ENCODE data around the gene HTR1A. TPM values are rescaled to one million over a fixed set of nuclear protein-coding genes. Genes with fewer than 3 reads are reported as not detected.

HTR1A gene
- total RNA-seq, 2 experiments from 2014 or later = not detected

DNA sequence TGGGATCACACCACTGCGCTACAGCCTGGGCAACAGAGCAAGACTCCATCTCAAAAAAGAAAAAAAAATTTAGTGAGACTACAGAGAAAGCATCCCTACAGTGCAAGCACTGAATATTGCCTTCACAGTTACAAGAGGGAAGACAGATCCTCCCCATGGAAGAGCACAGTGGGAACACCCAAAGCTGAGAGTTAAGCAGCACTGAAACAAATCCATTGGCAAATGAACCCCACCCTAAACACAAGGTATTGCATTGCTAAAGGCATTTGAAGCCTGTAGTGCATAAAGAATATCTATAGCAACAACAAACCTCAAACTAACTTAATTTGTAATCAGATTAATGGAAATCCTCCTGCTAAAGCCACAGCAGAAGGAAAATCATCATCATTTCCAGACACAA lies 27.1 kb downstream of the HTR1A start:
- H3K4me3 ChIP-seq (ENCODE audit: low read depth, low read length, poor library complexity, severe bottlenecking) = no peak overlapping the region
- no peaks in the 10 kb centered on the region for H3K9me3 ChIP-seq (ENCODE audit: low read length)
- H3K36me3 ChIP-seq (ENCODE audit: insufficient read depth, low read length) = no peaks in the 10 kb centered on the region
- no peaks in the 10 kb centered on the region for H3K79me2 ChIP-seq (ENCODE audit: insufficient read depth, low read depth, low read length)
- CTCF ChIA-PET (ENCODE audit: unreplicated experiment) = no interaction called here
- TF ChIP-seq EZH2phosphoT487 (IDR thresholded peaks at IDR 0.05; ENCODE audit: borderline replicate concordance, low read depth, low read length) = no peak
- TF ChIP-seq, protein P1, sequence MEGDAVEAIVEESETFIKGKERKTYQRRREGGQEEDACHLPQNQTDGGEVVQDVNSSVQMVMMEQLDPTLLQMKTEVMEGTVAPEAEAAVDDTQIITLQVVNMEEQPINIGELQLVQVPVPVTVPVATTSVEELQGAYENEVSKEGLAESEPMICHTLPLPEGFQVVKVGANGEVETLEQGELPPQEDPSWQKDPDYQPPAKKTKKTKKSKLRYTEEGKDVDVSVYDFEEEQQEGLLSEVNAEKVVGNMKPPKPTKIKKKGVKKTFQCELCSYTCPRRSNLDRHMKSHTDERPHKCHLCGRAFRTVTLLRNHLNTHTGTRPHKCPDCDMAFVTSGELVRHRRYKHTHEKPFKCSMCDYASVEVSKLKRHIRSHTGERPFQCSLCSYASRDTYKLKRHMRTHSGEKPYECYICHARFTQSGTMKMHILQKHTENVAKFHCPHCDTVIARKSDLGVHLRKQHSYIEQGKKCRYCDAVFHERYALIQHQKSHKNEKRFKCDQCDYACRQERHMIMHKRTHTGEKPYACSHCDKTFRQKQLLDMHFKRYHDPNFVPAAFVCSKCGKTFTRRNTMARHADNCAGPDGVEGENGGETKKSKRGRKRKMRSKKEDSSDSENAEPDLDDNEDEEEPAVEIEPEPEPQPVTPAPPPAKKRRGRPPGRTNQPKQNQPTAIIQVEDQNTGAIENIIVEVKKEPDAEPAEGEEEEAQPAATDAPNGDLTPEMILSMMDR (conservative IDR thresholded peaks at IDR 0.05; ENCODE audit: low read length) = no peak
- no peak overlapping the region for H3K27ac ChIP-seq (ENCODE audit: low read depth, low read length, poor library complexity, severe bottlenecking)
- no peaks in the 10 kb centered on the region for H3K9me2 ChIP-seq (ENCODE audit: insufficient read depth, low read length)
- no peak for DNase-seq (ENCODE audit: low spot score)
- no peaks in the 10 kb centered on the region for H3K4me1 ChIP-seq (ENCODE audit: insufficient read depth, low read length, poor library complexity, severe bottlenecking)
- POLR2A ChIA-PET = no interaction called here
- no peaks in the 10 kb centered on the region for H4K20me1 ChIP-seq (ENCODE audit: insufficient read depth, low read length)
- H3K4me2 ChIP-seq (ENCODE audit: low read length) = no peak overlapping the region
- BruUV-seq (replicated peaks) = no TSS peak
- intact Hi-C loops (cut with micrococcal nuclease; ENCODE audit: unreplicated experiment) = no loop called here
- no peak overlapping the region for H2AFZ ChIP-seq (ENCODE audit: low read length)

DNA sequence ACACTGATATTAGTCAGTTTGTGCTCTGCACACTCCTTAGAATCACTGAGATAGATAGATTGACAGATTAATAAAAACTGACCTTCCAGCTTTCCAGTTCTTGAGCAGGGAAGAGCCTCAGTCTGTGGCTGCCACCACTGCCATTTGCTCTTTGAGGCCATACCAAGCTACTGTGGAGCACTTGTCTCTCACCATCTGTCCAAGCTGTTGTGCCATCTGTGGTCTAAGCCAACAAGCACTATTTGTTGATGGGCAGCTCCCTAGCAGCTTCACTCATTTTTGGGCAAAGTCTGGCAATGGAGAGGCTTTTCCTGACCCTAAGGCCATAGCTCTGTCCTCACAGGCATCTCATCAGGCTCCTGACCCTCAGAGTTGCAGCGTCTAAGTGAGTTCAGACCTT lies 30.4 kb downstream of the HTR1A start:
- H3K9me3 ChIP-seq (ENCODE audit: low read length) = no peaks in the 10 kb centered on the region
- no peaks in the 10 kb centered on the region for H3K9me2 ChIP-seq (ENCODE audit: insufficient read depth, low read length)
- TF ChIP-seq, protein P1 (conservative IDR thresholded peaks at IDR 0.05; ENCODE audit: low read length) = no peak
- TF ChIP-seq EZH2phosphoT487 (IDR thresholded peaks at IDR 0.05; ENCODE audit: borderline replicate concordance, low read depth, low read length) = no peak
- H3K4me2 ChIP-seq (ENCODE audit: low read length) = no peak overlapping the region
- no peak overlapping the region for H3K27ac ChIP-seq (ENCODE audit: low read depth, low read length, poor library complexity, severe bottlenecking)
- no peak overlapping the region for H2AFZ ChIP-seq (ENCODE audit: low read length)
- H3K4me1 ChIP-seq (ENCODE audit: insufficient read depth, low read length, poor library complexity, severe bottlenecking) = no peaks in the 10 kb centered on the region
- POLR2A ChIA-PET = interaction anchor here (0.6 kb wide), 1 partner anchor 1755 kb away, joined by 3 read pairs; no protein-coding TSS in a partner anchor
- no peaks in the 10 kb centered on the region for H3K36me3 ChIP-seq (ENCODE audit: insufficient read depth, low read length)
- no peaks in the 10 kb centered on the region for H4K20me1 ChIP-seq (ENCODE audit: insufficient read depth, low read length)
- CTCF ChIA-PET (ENCODE audit: unreplicated experiment) = no interaction called here
- no peak for DNase-seq (ENCODE audit: low spot score)
- no peak overlapping the region for H3K4me3 ChIP-seq (ENCODE audit: low read depth, low read length, poor library complexity, severe bottlenecking)
- no TSS peak for BruUV-seq (replicated peaks)
- no peaks in the 10 kb centered on the region for H3K79me2 ChIP-seq (ENCODE audit: insufficient read depth, low read depth, low read length)
- intact Hi-C loops (cut with micrococcal nuclease; ENCODE audit: unreplicated experiment) = no loop called here

DNA sequence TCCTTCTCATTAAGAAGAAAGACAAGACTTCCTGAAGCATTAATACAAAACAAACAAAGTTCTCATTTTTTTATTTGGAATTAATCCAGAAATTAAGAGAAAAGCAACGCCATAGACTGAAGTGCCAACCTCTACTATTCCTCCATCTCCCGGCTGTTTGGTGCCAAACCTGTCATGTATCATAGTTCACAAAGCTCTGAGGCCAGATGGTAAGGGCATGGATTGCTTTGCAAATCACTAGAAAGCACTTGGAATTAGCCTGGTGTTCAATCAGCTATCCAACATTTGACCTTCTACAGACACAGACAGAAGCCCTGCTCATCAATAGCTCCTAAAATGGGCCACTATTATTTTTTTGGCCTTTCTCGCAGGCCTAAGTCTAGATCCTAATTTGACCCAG lies 33.8 kb downstream of the HTR1A start:
- ChIA-PET CTCF (ENCODE audit: unreplicated experiment) (no interaction called here), POLR2A (no interaction called here)
- no peak overlapping the region for H2AFZ ChIP-seq (ENCODE audit: low read length)
- no peaks in the 10 kb centered on the region for H3K9me3 ChIP-seq (ENCODE audit: low read length)
- H3K4me1 ChIP-seq (ENCODE audit: insufficient read depth, low read length, poor library complexity, severe bottlenecking) = no peaks in the 10 kb centered on the region
- no peaks in the 10 kb centered on the region for H3K9me2 ChIP-seq (ENCODE audit: insufficient read depth, low read length)
- H3K4me2 ChIP-seq (ENCODE audit: low read length) = no peak overlapping the region
- BruUV-seq (replicated peaks) = no TSS peak
- no peak overlapping the region for H3K4me3 ChIP-seq (ENCODE audit: low read depth, low read length, poor library complexity, severe bottlenecking)
- H3K27ac ChIP-seq (ENCODE audit: low read depth, low read length, poor library complexity, severe bottlenecking) = no peak overlapping the region
- no peaks in the 10 kb centered on the region for H3K79me2 ChIP-seq (ENCODE audit: insufficient read depth, low read depth, low read length)
- DNase-seq (ENCODE audit: low spot score) = no peak
- intact Hi-C loops (cut with micrococcal nuclease; ENCODE audit: unreplicated experiment) = no loop called here
- H4K20me1 ChIP-seq (ENCODE audit: insufficient read depth, low read length) = no peaks in the 10 kb centered on the region
- TF ChIP-seq EZH2phosphoT487 (IDR thresholded peaks at IDR 0.05; ENCODE audit: borderline replicate concordance, low read depth, low read length) = no peak
- TF ChIP-seq, protein P1 (conservative IDR thresholded peaks at IDR 0.05; ENCODE audit: low read length) = no peak
- H3K36me3 ChIP-seq (ENCODE audit: insufficient read depth, low read length) = no peaks in the 10 kb centered on the region
